K562 (cell line): Measurements from ENCODE around the gene FCSK. TPM values are rescaled to one million over a fixed set of nuclear protein-coding genes. Genes with fewer than 3 reads are reported as not detected.

Experiments
- FOXA3 ChIP-seq, 2 experiments: fragments of 450-650 bp in 1 of 2; sonication (generic) in 1 of 2; formaldehyde crosslinking; IDR thresholded peaks in 1 of 2; conservative IDR thresholded peaks in 1 of 2; 2 replicates each; pipeline versions ENCODE4 v1.4.0 to v1.8.0; 2020 to 2022; ENCODE audit warnings: mild to moderate bottlenecking in 2 of 2, missing genetic modification reagents in 1 of 2
- KAT8 ChIP-seq: fragments of 450-650 bp; IDR thresholded peaks from 2 replicates; pipeline ENCODE4 v1.6.1; 2016; ENCODE audit warnings: low read depth, mild to moderate bottlenecking
- KHSRP ChIP-seq: fragments of 450-650 bp; IDR thresholded peaks from 2 replicates; pipeline ENCODE4 v1.6.1; 2017
- KLF16 ChIP-seq: IDR thresholded peaks from 2 replicates; pipeline ENCODE4 v1.6.1; 2016; ENCODE audit warnings: antibody characterized with exemption
- MECOM ChIP-seq: fragments of 250-450 bp; sonication (Bioruptor Pico); IDR thresholded peaks from 2 replicates; pipeline ENCODE4 v1.8.0; 2022; ENCODE audit warnings: inconsistent platforms
- RB1 ChIP-seq: fragments of 450-650 bp; IDR thresholded peaks from 2 replicates; pipeline ENCODE4 v1.6.1; 2017; ENCODE audit warnings: low read depth, mild to moderate bottlenecking
- TCF7 ChIP-seq: sonication (generic); IDR thresholded peaks from 2 replicates; pipeline ENCODE4 v1.6.1; 2016; ENCODE audit warnings: antibody characterized with exemption, borderline replicate concordance
- WHSC1 ChIP-seq: IDR thresholded peaks from one replicate; pipeline ENCODE4 v1.6.1; 2012; ENCODE audit warnings: low read length, control low read depth, inconsistent platforms
- ZBTB8A ChIP-seq: fragments of 450-650 bp; IDR thresholded peaks from 2 replicates; pipeline ENCODE4 v1.6.1; 2018; ENCODE audit warnings: mild to moderate bottlenecking, moderate library complexity; ENCODE audit not compliant: partially characterized antibody
- ZNF561 ChIP-seq: fragments of 450-650 bp; formaldehyde crosslinking; conservative IDR thresholded peaks from 2 replicates; pipeline ENCODE4 v1.4.0; 2020; ENCODE audit warnings: mild to moderate bottlenecking, moderate library complexity
- ZNF76 ChIP-seq: fragments of 250-450 bp; sonication (Bioruptor Pico); IDR thresholded peaks from 2 replicates; pipeline ENCODE4 v1.4.0; 2020; ENCODE audit warnings: mild to moderate bottlenecking, moderate library complexity, borderline replicate concordance
- polyA plus RNA-seq, 8 experiments: library from polyadenylated mRNA; depleted of rRNA in 4 of 8; stranded (reverse) in 5 of 8; unstranded in 3 of 8; fragments of >200 nt; fragmentation: Nextera tagmentation in 2 of 8; fragmentation: Illumina TruSeq in 1 of 8; extraction: Ambion mirVana in 2 of 8; extraction: Trizol in 1 of 8; gene quantifications; 2 replicates each; pipeline versions ENCODE4 v1.2.1 to v1.2.3, GENCODE V29; 2011 to 2014; ENCODE audit warnings: inconsistent platforms in 1 of 8, missing spikeins in 1 of 8
- total RNA-seq, 7 experiments: library from RNA; depleted of rRNA in 6 of 7; stranded (reverse); fragments of >200 nt in 6 of 7; fragmentation: Illumina TruSeq in 2 of 7; extraction: Trizol in 2 of 7; gene quantifications; 2 replicates each; pipeline versions ENCODE4 v1.2.1 to v1.2.3, GENCODE V29; 2011 to 2021; ENCODE audit warnings: low replicate concordance in 1 of 7
- TF ChIP-seq, protein P1 (sequence below), 2 experiments: fragments of 450-650 bp; formaldehyde crosslinking in 1 of 2; IDR thresholded peaks; 2 replicates each; pipeline versions ENCODE4 v1.4.0 to v1.6.1; 2014 to 2020; ENCODE audit warnings: mild to moderate bottlenecking in 2 of 2, borderline replicate concordance in 1 of 2, low read depth in 1 of 2
- TF ChIP-seq, protein P2 (sequence below): fragments of 200-800 bp; sonication (Bioruptor generic); IDR thresholded peaks from 2 replicates; pipeline ENCODE4 v1.6.1; 2016; ENCODE audit warnings: missing genetic modification characterization, missing compliant biosample characterization
- TF ChIP-seq, protein P3 (sequence below): sonication (generic); formaldehyde crosslinking; IDR thresholded peaks from 2 replicates; pipeline ENCODE4 v1.8.1; 2022; ENCODE audit warnings: missing genetic modification reagents

The FCSK gene
- total and polyA plus RNA-seq, 9 of the 15 experiments (the other 6 are each of a cell fraction or from before 2014, with no cell fraction given), result 0.92 to 18.6 (median 8.3) TPM

DNA sequence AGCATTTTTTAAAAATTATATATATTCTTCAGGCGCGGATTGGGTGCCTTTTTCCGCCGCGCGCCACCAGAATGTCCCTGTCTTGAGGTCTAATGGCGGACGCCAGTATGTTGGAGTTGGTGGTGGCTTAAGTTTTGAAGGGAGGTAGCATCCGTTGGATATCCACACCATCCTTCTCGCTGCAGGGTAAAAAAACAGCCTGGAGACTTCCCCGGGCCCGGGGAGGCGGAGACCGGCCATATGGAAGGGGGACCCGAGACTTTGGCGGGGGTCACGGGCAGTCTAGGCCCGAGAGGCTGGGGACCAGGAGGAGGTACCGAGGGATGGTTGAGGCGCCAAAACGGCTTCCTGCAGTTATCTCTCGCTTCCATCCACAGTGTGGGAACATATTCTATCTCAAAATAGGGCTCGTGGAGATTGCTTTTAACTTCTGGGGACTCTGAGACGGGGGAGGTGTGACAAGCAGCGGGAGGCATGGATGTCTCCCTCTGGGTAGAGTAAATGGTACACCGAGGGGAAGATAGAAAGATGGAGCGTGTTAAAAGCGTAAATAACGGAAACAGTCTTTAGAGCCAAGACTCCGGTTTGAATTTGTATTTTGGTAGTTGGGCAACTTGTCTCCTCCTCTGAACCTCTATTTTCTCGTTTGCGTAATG is 69.5 kb downstream of the FCSK start, which contains the start of gene SF3B3 (continued):
- TF ChIP-seq ZNF561 (no peak), FOXA3 (CRISPR knock-in tag; conservative IDR thresholded peaks at IDR 0.05 in 1 of 2, IDR thresholded peaks at IDR 0.05 in 1 of 2) (0 out of 4 replicates have a peak, but pooled peaks of 1 of the 2 experiments have one; percentile 37), KAT8 (peak; percentile 63; the same call in 1 of the 2 replicates), KHSRP (no peak), ZBTB8A (peak; percentile 52), WHSC1 (no peak), ZNF76 (CRISPR knock-in tag) (no peak), KLF16 (no peak), TCF7 (0 out of 2 replicates have a peak, but pooled peaks have one; percentile 13), RB1 (peak; percentile 85), MECOM (no peak)
- TF ChIP-seq, protein P1, sequence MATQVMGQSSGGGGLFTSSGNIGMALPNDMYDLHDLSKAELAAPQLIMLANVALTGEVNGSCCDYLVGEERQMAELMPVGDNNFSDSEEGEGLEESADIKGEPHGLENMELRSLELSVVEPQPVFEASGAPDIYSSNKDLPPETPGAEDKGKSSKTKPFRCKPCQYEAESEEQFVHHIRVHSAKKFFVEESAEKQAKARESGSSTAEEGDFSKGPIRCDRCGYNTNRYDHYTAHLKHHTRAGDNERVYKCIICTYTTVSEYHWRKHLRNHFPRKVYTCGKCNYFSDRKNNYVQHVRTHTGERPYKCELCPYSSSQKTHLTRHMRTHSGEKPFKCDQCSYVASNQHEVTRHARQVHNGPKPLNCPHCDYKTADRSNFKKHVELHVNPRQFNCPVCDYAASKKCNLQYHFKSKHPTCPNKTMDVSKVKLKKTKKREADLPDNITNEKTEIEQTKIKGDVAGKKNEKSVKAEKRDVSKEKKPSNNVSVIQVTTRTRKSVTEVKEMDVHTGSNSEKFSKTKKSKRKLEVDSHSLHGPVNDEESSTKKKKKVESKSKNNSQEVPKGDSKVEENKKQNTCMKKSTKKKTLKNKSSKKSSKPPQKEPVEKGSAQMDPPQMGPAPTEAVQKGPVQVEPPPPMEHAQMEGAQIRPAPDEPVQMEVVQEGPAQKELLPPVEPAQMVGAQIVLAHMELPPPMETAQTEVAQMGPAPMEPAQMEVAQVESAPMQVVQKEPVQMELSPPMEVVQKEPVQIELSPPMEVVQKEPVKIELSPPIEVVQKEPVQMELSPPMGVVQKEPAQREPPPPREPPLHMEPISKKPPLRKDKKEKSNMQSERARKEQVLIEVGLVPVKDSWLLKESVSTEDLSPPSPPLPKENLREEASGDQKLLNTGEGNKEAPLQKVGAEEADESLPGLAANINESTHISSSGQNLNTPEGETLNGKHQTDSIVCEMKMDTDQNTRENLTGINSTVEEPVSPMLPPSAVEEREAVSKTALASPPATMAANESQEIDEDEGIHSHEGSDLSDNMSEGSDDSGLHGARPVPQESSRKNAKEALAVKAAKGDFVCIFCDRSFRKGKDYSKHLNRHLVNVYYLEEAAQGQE (IDR thresholded peaks at IDR 0.05; ENCODE audit: borderline replicate concordance), result no peak
- TF ChIP-seq, protein P1 (CRISPR knock-in tag; IDR thresholded peaks at IDR 0.05; ENCODE audit: low read depth), result no peak
- TF ChIP-seq, protein P2, sequence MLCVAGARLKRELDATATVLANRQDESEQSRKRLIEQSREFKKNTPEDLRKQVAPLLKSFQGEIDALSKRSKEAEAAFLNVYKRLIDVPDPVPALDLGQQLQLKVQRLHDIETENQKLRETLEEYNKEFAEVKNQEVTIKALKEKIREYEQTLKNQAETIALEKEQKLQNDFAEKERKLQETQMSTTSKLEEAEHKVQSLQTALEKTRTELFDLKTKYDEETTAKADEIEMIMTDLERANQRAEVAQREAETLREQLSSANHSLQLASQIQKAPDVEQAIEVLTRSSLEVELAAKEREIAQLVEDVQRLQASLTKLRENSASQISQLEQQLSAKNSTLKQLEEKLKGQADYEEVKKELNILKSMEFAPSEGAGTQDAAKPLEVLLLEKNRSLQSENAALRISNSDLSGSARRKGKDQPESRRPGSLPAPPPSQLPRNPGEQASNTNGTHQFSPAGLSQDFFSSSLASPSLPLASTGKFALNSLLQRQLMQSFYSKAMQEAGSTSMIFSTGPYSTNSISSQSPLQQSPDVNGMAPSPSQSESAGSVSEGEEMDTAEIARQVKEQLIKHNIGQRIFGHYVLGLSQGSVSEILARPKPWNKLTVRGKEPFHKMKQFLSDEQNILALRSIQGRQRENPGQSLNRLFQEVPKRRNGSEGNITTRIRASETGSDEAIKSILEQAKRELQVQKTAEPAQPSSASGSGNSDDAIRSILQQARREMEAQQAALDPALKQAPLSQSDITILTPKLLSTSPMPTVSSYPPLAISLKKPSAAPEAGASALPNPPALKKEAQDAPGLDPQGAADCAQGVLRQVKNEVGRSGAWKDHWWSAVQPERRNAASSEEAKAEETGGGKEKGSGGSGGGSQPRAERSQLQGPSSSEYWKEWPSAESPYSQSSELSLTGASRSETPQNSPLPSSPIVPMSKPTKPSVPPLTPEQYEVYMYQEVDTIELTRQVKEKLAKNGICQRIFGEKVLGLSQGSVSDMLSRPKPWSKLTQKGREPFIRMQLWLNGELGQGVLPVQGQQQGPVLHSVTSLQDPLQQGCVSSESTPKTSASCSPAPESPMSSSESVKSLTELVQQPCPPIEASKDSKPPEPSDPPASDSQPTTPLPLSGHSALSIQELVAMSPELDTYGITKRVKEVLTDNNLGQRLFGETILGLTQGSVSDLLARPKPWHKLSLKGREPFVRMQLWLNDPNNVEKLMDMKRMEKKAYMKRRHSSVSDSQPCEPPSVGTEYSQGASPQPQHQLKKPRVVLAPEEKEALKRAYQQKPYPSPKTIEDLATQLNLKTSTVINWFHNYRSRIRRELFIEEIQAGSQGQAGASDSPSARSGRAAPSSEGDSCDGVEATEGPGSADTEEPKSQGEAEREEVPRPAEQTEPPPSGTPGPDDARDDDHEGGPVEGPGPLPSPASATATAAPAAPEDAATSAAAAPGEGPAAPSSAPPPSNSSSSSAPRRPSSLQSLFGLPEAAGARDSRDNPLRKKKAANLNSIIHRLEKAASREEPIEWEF (CRISPR knock-in tag), result no peak
- TF ChIP-seq, protein P3, sequence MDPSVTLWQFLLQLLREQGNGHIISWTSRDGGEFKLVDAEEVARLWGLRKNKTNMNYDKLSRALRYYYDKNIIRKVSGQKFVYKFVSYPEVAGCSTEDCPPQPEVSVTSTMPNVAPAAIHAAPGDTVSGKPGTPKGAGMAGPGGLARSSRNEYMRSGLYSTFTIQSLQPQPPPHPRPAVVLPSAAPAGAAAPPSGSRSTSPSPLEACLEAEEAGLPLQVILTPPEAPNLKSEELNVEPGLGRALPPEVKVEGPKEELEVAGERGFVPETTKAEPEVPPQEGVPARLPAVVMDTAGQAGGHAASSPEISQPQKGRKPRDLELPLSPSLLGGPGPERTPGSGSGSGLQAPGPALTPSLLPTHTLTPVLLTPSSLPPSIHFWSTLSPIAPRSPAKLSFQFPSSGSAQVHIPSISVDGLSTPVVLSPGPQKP (CRISPR knock-in tag), result no peak
